HepG2 (cell line): ENCODE measurements around the gene STXBP2. TPM values are rescaled to one million over a fixed set of nuclear protein-coding genes. Genes with fewer than 3 reads are reported as not detected.

Experiments
- CERS6 ChIP-seq: sonication (generic); formaldehyde crosslinking; IDR thresholded peaks from 2 replicates; pipeline ENCODE4 v1.5.0; 2020; ENCODE audit warnings: missing genetic modification reagents
- EZH2 ChIP-seq: conservative IDR thresholded peaks from 2 replicates; pipeline ENCODE4 v1.6.1; 2012; ENCODE audit warnings: mild to moderate bottlenecking, low read depth, low read length, moderate library complexity
- HNRNPUL1 ChIP-seq: fragments of 200-400 bp; formaldehyde crosslinking; IDR thresholded peaks from 2 replicates; pipeline ENCODE4 v1.6.1; 2017; ENCODE audit warnings: low read depth, mild to moderate bottlenecking, low read length, moderate library complexity
- MZF1 ChIP-seq: sonication (generic); formaldehyde crosslinking; IDR thresholded peaks from 2 replicates; pipeline ENCODE4 v1.8.1; 2023; ENCODE audit warnings: mild to moderate bottlenecking, missing genetic modification reagents, borderline replicate concordance
- NKX3-1 ChIP-seq: sonication (generic); formaldehyde crosslinking; IDR thresholded peaks from 2 replicates; pipeline ENCODE4 v1.5.0; 2020; ENCODE audit warnings: missing genetic modification reagents
- ONECUT2 ChIP-seq: sonication (generic); formaldehyde crosslinking; IDR thresholded peaks from 2 replicates; pipeline ENCODE4 v1.4.0; 2020; ENCODE audit warnings: missing genetic modification reagents
- PHF20 ChIP-seq: sonication (generic); formaldehyde crosslinking; IDR thresholded peaks from 2 replicates; pipeline ENCODE4 v1.5.0; 2020; ENCODE audit warnings: mild to moderate bottlenecking, missing genetic modification reagents
- RBM22 ChIP-seq: fragments of 200-400 bp; formaldehyde crosslinking; optimal IDR thresholded peaks from 2 replicates; pipeline ENCODE3; 2017; ENCODE audit warnings: mild to moderate bottlenecking, low read length, moderate library complexity
- RFX1 ChIP-seq: fragments of 450-650 bp; IDR thresholded peaks from 2 replicates; pipeline ENCODE4 v1.6.1; 2017
- SMAD1 ChIP-seq: sonication (generic); formaldehyde crosslinking; IDR thresholded peaks from 2 replicates; pipeline ENCODE4 v1.4.0; 2020; ENCODE audit warnings: missing genetic modification reagents, low read depth, mild to moderate bottlenecking, borderline replicate concordance
- ZFP41 ChIP-seq: sonication (generic); formaldehyde crosslinking; IDR thresholded peaks from 2 replicates; pipeline ENCODE4 v1.4.0; 2020; ENCODE audit warnings: mild to moderate bottlenecking, missing genetic modification reagents, borderline replicate concordance
- ZFP82 ChIP-seq: sonication (generic); formaldehyde crosslinking; IDR thresholded peaks from 2 replicates; pipeline ENCODE4 v1.5.1; 2020; ENCODE audit warnings: mild to moderate bottlenecking, missing genetic modification reagents, borderline replicate concordance
- ZNF251 ChIP-seq: sonication (generic); formaldehyde crosslinking; IDR thresholded peaks from 2 replicates; pipeline ENCODE4 v1.9.0; 2021; ENCODE audit warnings: mild to moderate bottlenecking, missing genetic modification reagents
- ZNF317 ChIP-seq: sonication (generic); formaldehyde crosslinking; IDR thresholded peaks from 2 replicates; pipeline ENCODE4 v1.5.0; 2020; ENCODE audit warnings: mild to moderate bottlenecking, missing genetic modification reagents
- ZNF343 ChIP-seq: sonication (generic); formaldehyde crosslinking; IDR thresholded peaks from 2 replicates; pipeline ENCODE4 v1.4.0; 2020; ENCODE audit warnings: mild to moderate bottlenecking, missing genetic modification reagents
- ZNF543 ChIP-seq: sonication (generic); formaldehyde crosslinking; IDR thresholded peaks from 2 replicates; pipeline ENCODE4 v1.4.0; 2020; ENCODE audit warnings: mild to moderate bottlenecking, missing genetic modification reagents
- ZNF547 ChIP-seq: sonication (generic); formaldehyde crosslinking; IDR thresholded peaks from 2 replicates; pipeline ENCODE4 v1.5.1; 2020; ENCODE audit warnings: mild to moderate bottlenecking, missing genetic modification reagents
- ZNF577 ChIP-seq: sonication (generic); formaldehyde crosslinking; IDR thresholded peaks from 2 replicates; pipeline ENCODE4 v1.4.0; 2020; ENCODE audit warnings: mild to moderate bottlenecking, low read depth, missing genetic modification reagents, borderline replicate concordance
- ZNF615 ChIP-seq: sonication (generic); formaldehyde crosslinking; IDR thresholded peaks from 2 replicates; pipeline ENCODE4 v1.5.0; 2020; ENCODE audit warnings: mild to moderate bottlenecking, missing genetic modification reagents, borderline replicate concordance
- ZNF747 ChIP-seq: sonication (generic); formaldehyde crosslinking; IDR thresholded peaks from 2 replicates; pipeline ENCODE4 v1.8.1; 2023; ENCODE audit warnings: missing genetic modification reagents, mild to moderate bottlenecking, borderline replicate concordance
- ZNF770 ChIP-seq: sonication (generic); formaldehyde crosslinking; IDR thresholded peaks from 2 replicates; pipeline ENCODE4 v1.5.0; 2020; ENCODE audit warnings: mild to moderate bottlenecking, missing genetic modification reagents
- ZNF83 ChIP-seq: sonication (generic); formaldehyde crosslinking; IDR thresholded peaks from 2 replicates; pipeline ENCODE4 v1.4.0; 2020; ENCODE audit warnings: missing genetic modification reagents, mild to moderate bottlenecking, borderline replicate concordance
- polyA plus RNA-seq, 8 experiments: library from polyadenylated mRNA; depleted of rRNA in 3 of 8; stranded (reverse) in 7 of 8; unstranded in 1 of 8; fragments of >200 nt; fragmentation: Illumina TruSeq in 4 of 8; extraction: Trizol in 4 of 8; gene quantifications; 2 replicates each; pipeline versions ENCODE4 v1.2.1 to v1.2.3, GENCODE V29; 2011 to 2016; ENCODE audit warnings: low read depth in 4 of 8, missing spikeins in 1 of 8, mixed read lengths in 1 of 8; ENCODE audit not compliant: insufficient read depth in 1 of 8
- total RNA-seq, 5 experiments: library from RNA; depleted of rRNA; stranded (reverse); fragments of >200 nt; fragmentation: Illumina TruSeq; extraction: Trizol; gene quantifications; 2 replicates each; pipeline ENCODE4 v1.2.3, GENCODE V29; 2016; ENCODE audit warnings: low read depth in 1 of 5
- TF ChIP-seq, protein P1 (sequence below): sonication (generic); formaldehyde crosslinking; IDR thresholded peaks from 2 replicates; pipeline ENCODE4 v1.4.0; 2020; ENCODE audit warnings: mild to moderate bottlenecking, missing genetic modification reagents, borderline replicate concordance

STXBP2 gene
- total and polyA plus RNA-seq, 2 of the 13 experiments (the other 11 are each of a cell fraction or from before 2014, with no cell fraction given) = 22.8 to 40.1 TPM

GRCh38 chr19:7680606-7681339, 43.9 kb downstream of the STXBP2 start, which contains the start of gene TRAPPC5 (continued):
- TF ChIP-seq ZNF577 (CRISPR knock-in tag) = no peak
- no peak for TF ChIP-seq ZFP41 (CRISPR knock-in tag)
- TF ChIP-seq ZNF83 (CRISPR knock-in tag) = no peak
- no peak for TF ChIP-seq CERS6
- no peak for TF ChIP-seq RBM22
- TF ChIP-seq, protein P1, sequence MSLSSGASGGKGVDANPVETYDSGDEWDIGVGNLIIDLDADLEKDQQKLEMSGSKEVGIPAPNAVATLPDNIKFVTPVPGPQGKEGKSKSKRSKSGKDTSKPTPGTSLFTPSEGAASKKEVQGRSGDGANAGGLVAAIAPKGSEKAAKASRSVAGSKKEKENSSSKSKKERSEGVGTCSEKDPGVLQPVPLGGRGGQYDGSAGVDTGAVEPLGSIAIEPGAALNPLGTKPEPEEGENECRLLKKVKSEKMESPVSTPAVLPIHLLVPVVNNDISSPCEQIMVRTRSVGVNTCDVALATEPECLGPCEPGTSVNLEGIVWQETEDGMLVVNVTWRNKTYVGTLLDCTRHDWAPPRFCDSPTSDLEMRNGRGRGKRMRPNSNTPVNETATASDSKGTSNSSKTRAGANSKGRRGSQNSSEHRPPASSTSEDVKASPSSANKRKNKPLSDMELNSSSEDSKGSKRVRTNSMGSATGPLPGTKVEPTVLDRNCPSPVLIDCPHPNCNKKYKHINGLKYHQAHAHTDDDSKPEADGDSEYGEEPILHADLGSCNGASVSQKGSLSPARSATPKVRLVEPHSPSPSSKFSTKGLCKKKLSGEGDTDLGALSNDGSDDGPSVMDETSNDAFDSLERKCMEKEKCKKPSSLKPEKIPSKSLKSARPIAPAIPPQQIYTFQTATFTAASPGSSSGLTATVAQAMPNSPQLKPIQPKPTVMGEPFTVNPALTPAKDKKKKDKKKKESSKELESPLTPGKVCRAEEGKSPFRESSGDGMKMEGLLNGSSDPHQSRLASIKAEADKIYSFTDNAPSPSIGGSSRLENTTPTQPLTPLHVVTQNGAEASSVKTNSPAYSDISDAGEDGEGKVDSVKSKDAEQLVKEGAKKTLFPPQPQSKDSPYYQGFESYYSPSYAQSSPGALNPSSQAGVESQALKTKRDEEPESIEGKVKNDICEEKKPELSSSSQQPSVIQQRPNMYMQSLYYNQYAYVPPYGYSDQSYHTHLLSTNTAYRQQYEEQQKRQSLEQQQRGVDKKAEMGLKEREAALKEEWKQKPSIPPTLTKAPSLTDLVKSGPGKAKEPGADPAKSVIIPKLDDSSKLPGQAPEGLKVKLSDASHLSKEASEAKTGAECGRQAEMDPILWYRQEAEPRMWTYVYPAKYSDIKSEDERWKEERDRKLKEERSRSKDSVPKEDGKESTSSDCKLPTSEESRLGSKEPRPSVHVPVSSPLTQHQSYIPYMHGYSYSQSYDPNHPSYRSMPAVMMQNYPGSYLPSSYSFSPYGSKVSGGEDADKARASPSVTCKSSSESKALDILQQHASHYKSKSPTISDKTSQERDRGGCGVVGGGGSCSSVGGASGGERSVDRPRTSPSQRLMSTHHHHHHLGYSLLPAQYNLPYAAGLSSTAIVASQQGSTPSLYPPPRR = 0 out of 2 replicates have a peak, but pooled peaks have one; percentile 9
- TF ChIP-seq HNRNPUL1 = no peak
- TF ChIP-seq SMAD1 (CRISPR knock-in tag) = peak; percentile 63; the same call in 1 of the 2 replicates
- TF ChIP-seq ZNF747 (CRISPR knock-in tag) = peak; percentile 69; the same call in 1 of the 2 replicates
- no peak for TF ChIP-seq MZF1
- TF ChIP-seq ZNF615 (CRISPR knock-in tag) = no peak
- TF ChIP-seq ONECUT2 = no peak
- TF ChIP-seq EZH2 = no peak
- TF ChIP-seq ZNF543 (CRISPR knock-in tag) = no peak
- TF ChIP-seq NKX3-1 = peak; percentile 66; the same call in 1 of the 2 replicates
- peak; percentile 71 for TF ChIP-seq PHF20 (CRISPR knock-in tag)
- TF ChIP-seq ZNF343 (CRISPR knock-in tag) = peak; percentile 75; the same call in 1 of the 2 replicates
- TF ChIP-seq ZNF770 = no peak
- TF ChIP-seq ZNF317 = no peak
- no peak for TF ChIP-seq ZNF251 (CRISPR knock-in tag)
- peak; percentile 91 for TF ChIP-seq ZNF547
- TF ChIP-seq RFX1 = no peak
- peak; percentile 41; the same call in 1 of the 2 replicates for TF ChIP-seq ZFP82 (CRISPR knock-in tag)
